T-helper 17 cell (primary cell): ENCODE data around the gene ANKK1. TPM values are rescaled to one million over a fixed set of nuclear protein-coding genes. Genes with fewer than 3 reads are reported as not detected.

ENCODE experiments used
- ATAC-seq: fragments of 150-1000 bp; cut with Tn5 transposase; 2 replicates; pipeline ENCODE4 v1.10.0; 2021; ENCODE audit warnings: mild to moderate bottlenecking, moderate library complexity
- DNase-seq, 3 donors: peaks; one replicate each; pipeline versions ENCODE4 v3.0.0 to v3.0.0-alpha.2; 2020 to 2021
- H3K9me3 ChIP-seq: one replicate; pipeline ENCODE4 v1.7.0; 2013; ENCODE audit warnings: low read length, mild to moderate bottlenecking; ENCODE audit not compliant: control insufficient read depth, poor library complexity, severe bottlenecking
- H3K27ac Mint-ChIP-seq: one replicate; pipeline ENCODE4 v1.8.0; 2022; ENCODE audit warnings: mild to moderate bottlenecking, moderate library complexity, mixed read lengths
- H3K27me3 Mint-ChIP-seq: one replicate; pipeline ENCODE4 v1.8.0; 2022; ENCODE audit warnings: mixed read lengths
- H3K36me3 Mint-ChIP-seq: one replicate; pipeline ENCODE4 v1.8.0; 2022; ENCODE audit warnings: low read depth, mixed read lengths
- H3K4me1 Mint-ChIP-seq: one replicate; pipeline ENCODE4 v1.8.0; 2022; ENCODE audit warnings: mild to moderate bottlenecking, mixed read lengths
- H3K4me3 Mint-ChIP-seq: one replicate; pipeline ENCODE4 v1.8.0; 2022; ENCODE audit warnings: mild to moderate bottlenecking, moderate library complexity, mixed read lengths
- total RNA-seq, 4 donors: library from RNA in 2 of 4; stranded (reverse) in 2 of 4; gene quantifications; one replicate each; pipeline ENCODE4 v1.2.3 and lab custom pipeline; 2022 to 2026

Gene ANKK1
- total RNA-seq, 2 donors from 2014 or later, result 2.0 to 2.4 TPM

- Mint-ChIP-seq H3K4me1 (peaks cover 4% of the 10 kb centered on the region), H3K27me3 (peaks cover 19% of the 10 kb centered on the region), H3K36me3 (no peaks in the 10 kb centered on the region), H3K4me3 (no peak overlapping the region), H3K27ac (no peak overlapping the region)
- ATAC-seq (no peak), DNase-seq (no peak)
- H3K9me3 ChIP-seq, result no peaks in the 10 kb centered on the region
These were observed 44.2 kb downstream of the ANKK1 start for GRCh38 chr11:113431746-113432145.

GRCh38 chr11:113435190-113435968 is 47.8 kb downstream of the ANKK1 start:
- H3K27me3 Mint-ChIP-seq, result peaks cover 25% of the 10 kb centered on the region
- H3K4me1 Mint-ChIP-seq, result peaks cover 4% of the 10 kb centered on the region
- no peak overlapping the region for H3K4me3 Mint-ChIP-seq
- H3K27ac Mint-ChIP-seq, result no peak overlapping the region
- DNase-seq (no peak), ATAC-seq (no peak)
- H3K36me3 Mint-ChIP-seq, result no peaks in the 10 kb centered on the region
- no peaks in the 10 kb centered on the region for H3K9me3 ChIP-seq

GRCh38 chr11:113436672-113437252 is 49.2 kb downstream of the ANKK1 start:
- Mint-ChIP-seq H3K27me3 (peaks cover 30% of the 10 kb centered on the region), H3K4me1 (peaks cover 4% of the 10 kb centered on the region), H3K27ac (no peak overlapping the region), H3K36me3 (no peaks in the 10 kb centered on the region), H3K4me3 (no peak overlapping the region)
- DNase-seq, result no peak
- H3K9me3 ChIP-seq, result no peaks in the 10 kb centered on the region
- ATAC-seq, result no peak

- H3K9me3 ChIP-seq, result no peaks in the 10 kb centered on the region
- no peak for ATAC-seq
- Mint-ChIP-seq H3K36me3 (no peaks in the 10 kb centered on the region), H3K4me1 (no peaks in the 10 kb centered on the region), H3K4me3 (no peak overlapping the region), H3K27ac (no peak overlapping the region), H3K27me3 (peaks cover 46% of the 10 kb centered on the region)
- no peak for DNase-seq
These were observed 53.2 kb downstream of the ANKK1 start for GRCh38 chr11:113440816-113441215.

- peaks cover 70% of the 10 kb centered on the region for H3K27me3 Mint-ChIP-seq
- ATAC-seq (no peak), DNase-seq (no peak)
- peaks cover 3% of the 10 kb centered on the region for H3K4me1 Mint-ChIP-seq
- H3K9me3 ChIP-seq, result no peaks in the 10 kb centered on the region
- no peaks in the 10 kb centered on the region for H3K36me3 Mint-ChIP-seq
- H3K4me3 Mint-ChIP-seq, result no peak overlapping the region
- no peak overlapping the region for H3K27ac Mint-ChIP-seq
These were observed 57.0 kb downstream of the ANKK1 start for GRCh38 chr11:113444502-113445123.

GRCh38 chr11:113446112-113446511 is 58.5 kb downstream of the ANKK1 start:
- DNase-seq (no peak), ATAC-seq (no peak)
- Mint-ChIP-seq H3K27me3 (peaks cover 59% of the 10 kb centered on the region), H3K4me1 (peaks cover 3% of the 10 kb centered on the region), H3K4me3 (no peak overlapping the region), H3K27ac (no peak overlapping the region), H3K36me3 (no peaks in the 10 kb centered on the region)
- H3K9me3 ChIP-seq, result no peaks in the 10 kb centered on the region

- Mint-ChIP-seq H3K36me3 (no peaks in the 10 kb centered on the region), H3K27ac (no peak overlapping the region), H3K4me1 (peaks cover 3% of the 10 kb centered on the region), H3K4me3 (no peak overlapping the region), H3K27me3 (peaks cover 57% of the 10 kb centered on the region)
- H3K9me3 ChIP-seq, result no peaks in the 10 kb centered on the region
- no peak for ATAC-seq
- no peak for DNase-seq
These were observed 59.4 kb downstream of the ANKK1 start for GRCh38 chr11:113446938-113447337.

- ATAC-seq (no peak), DNase-seq (no peak)
- H3K9me3 ChIP-seq, result no peaks in the 10 kb centered on the region
- Mint-ChIP-seq H3K27me3 (peaks cover 49% of the 10 kb centered on the region), H3K4me3 (no peak overlapping the region), H3K27ac (no peak overlapping the region), H3K4me1 (peaks cover 3% of the 10 kb centered on the region), H3K36me3 (no peaks in the 10 kb centered on the region)
These were observed 60.2 kb downstream of the ANKK1 start for GRCh38 chr11:113447621-113448315.

- H3K4me1 Mint-ChIP-seq, result peaks cover 3% of the 10 kb centered on the region
- H3K4me3 Mint-ChIP-seq, result no peak overlapping the region
- H3K27me3 Mint-ChIP-seq, result peaks cover 46% of the 10 kb centered on the region
- DNase-seq (no peak), ATAC-seq (no peak)
- no peaks in the 10 kb centered on the region for H3K36me3 Mint-ChIP-seq
- H3K9me3 ChIP-seq, result no peaks in the 10 kb centered on the region
- H3K27ac Mint-ChIP-seq, result no peak overlapping the region
These were observed 60.7 kb downstream of the ANKK1 start for GRCh38 chr11:113448316-113448677.

GRCh38 chr11:113449743-113450142 is 62.2 kb downstream of the ANKK1 start:
- Mint-ChIP-seq H3K27ac (no peak overlapping the region), H3K4me3 (no peak overlapping the region), H3K36me3 (no peaks in the 10 kb centered on the region), H3K4me1 (peaks cover 3% of the 10 kb centered on the region), H3K27me3 (peaks cover 44% of the 10 kb centered on the region)
- DNase-seq (no peak), ATAC-seq (no peak)
- H3K9me3 ChIP-seq, result no peaks in the 10 kb centered on the region

Other genes starting within 250 kb of the ANKK1 start
- gene TTC12, start 73.2 kb upstream of the ANKK1 start, total RNA-seq, result 10 to 100 TPM; 31.1 to 36.5 TPM
- gene DRD2, start 87.6 kb downstream of the ANKK1 start, total RNA-seq, result not detected